ENCODE measurements around the gene ATP6V1A.
"Not testable (repeated sequence)": the region's sequence is repeated elsewhere in the genome, so short reads cannot be mapped to it uniquely, and the experiment has no call there.

The ATP6V1A gene

GRCh38 chr3:113829576-113830354 is 82.9 kb downstream of the ATP6V1A start:
- DNase-seq: no peak

GRCh38 chr3:113831103-113831355 is 84.2 kb downstream of the ATP6V1A start:
- DNase-seq: no peak

GRCh38 chr3:113832477-113833164 is 85.8 kb downstream of the ATP6V1A start:
- DNase-seq: no peak

- no peak for DNase-seq
Observed at GRCh38 chr3:113834983-113835382, 88.1 kb downstream of the ATP6V1A start.

GRCh38 chr3:113838631-113839209 is 91.9 kb downstream of the ATP6V1A start, which contains the start of gene GRAMD1C:
Gene GRAMD1C, plus strand, starts transcription at chr3:113838788. Its CDS starts 122 bp downstream, at chr3:113838910.
- peak; percentile 88 for DNase-seq

- no peak for DNase-seq
Observed at GRCh38 chr3:113839551-113839950, 92.7 kb downstream of the ATP6V1A start.

- no peak for DNase-seq
Observed at GRCh38 chr3:113844622-113845222, 97.9 kb downstream of the ATP6V1A start.

GRCh38 chr3:113847247-113847646 is 100.4 kb downstream of the ATP6V1A start:
- DNase-seq: no peak

GRCh38 chr3:113847664-113848461 is 101.0 kb downstream of the ATP6V1A start:
- DNase-seq: no peak

- DNase-seq: not testable (repeated sequence)
Observed at GRCh38 chr3:113849071-113849470, 102.2 kb downstream of the ATP6V1A start.

- not testable (repeated sequence) for DNase-seq
Observed at GRCh38 chr3:113849841-113850240, 103.0 kb downstream of the ATP6V1A start.

- DNase-seq: not testable (repeated sequence)
Observed at GRCh38 chr3:113850391-113850790, 103.6 kb downstream of the ATP6V1A start.

- no peak for DNase-seq
Observed at GRCh38 chr3:113852506-113852905, 105.7 kb downstream of the ATP6V1A start.

Data from left hindlimb (tissue), 1 donor.